ENCODE results near the gene NUBPL.

The NUBPL gene, protein sequence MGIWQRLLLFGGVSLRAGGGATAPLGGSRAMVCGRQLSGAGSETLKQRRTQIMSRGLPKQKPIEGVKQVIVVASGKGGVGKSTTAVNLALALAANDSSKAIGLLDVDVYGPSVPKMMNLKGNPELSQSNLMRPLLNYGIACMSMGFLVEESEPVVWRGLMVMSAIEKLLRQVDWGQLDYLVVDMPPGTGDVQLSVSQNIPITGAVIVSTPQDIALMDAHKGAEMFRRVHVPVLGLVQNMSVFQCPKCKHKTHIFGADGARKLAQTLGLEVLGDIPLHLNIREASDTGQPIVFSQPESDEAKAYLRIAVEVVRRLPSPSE

DNA sequence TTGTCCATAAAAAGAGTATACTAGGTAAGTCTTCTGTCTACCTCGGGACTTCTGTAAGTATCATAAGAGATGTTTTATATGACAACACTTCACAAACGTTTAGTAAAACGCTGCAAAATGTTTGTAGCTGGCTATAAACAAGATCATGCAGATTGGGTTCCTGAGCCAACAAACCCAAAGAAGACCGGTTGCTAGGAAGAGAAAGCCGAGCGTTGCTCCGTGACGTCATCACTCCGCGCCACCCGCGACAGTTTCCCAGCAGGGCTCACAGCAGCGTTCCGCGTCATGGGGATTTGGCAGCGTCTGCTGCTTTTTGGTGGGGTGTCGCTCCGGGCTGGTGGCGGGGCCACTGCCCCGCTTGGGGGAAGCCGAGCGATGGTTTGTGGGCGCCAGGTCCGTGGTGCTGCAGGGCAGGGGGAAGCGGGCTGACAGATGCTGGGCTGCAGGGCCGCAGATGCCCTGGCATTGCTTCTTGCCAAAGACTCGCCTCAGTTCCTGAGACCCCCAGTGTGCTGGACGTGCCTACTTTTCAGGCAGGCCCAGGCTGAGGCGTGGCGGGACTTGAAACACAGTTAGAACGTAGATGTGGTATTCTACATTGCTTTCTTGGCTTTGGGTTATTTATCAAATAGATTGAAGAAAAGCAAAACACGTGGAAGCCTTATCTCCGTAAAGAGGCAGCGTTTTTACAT is at the start of gene NUBPL:
NUBPL (plus strand) TSS at position 250 of the 692 bp plus-strand sequence; CDS start at position 286, 36 bp downstream.
- peak; percentile 93 to 96 for ATAC-seq

DNA sequence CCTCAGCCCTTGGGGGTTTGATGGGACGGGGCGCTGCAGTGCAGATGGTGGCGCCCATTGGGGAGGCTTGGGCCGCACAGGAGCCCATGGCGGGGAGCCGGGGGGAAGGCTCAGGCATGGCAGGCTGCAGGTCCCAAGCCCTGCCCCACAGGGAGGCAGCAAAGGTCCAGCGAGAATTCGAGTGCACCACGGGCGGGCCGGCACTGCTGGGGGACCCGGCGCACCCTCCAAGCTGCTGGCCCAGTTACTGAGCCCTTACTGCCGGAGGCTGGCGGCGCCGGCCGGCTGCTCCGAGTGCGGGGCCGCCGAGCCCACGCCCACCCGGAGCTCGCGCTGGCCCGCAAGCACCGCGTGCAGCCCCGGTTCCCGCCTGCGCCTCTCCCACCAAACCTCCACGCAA is 34.1 kb upstream of the NUBPL start:
- no peak for ATAC-seq

DNA sequence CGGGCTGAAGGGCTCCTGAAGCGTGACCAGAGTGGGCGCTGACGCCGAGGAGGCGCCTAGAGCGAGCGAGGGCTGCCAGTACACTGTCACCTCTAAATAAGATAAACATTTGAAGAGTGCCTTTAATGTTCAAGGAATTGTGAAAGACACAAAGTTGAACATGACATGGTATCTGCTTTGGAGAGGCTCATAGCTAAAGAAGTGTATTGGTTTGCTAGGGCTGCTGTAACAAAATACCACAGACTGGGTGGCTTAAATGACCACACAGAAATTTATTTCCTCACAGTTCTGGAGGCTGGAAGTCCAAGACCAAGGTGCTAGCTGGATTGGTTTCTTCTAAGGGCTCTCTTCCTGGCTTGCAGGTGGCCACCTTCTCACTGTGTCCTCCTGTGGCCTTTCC is 33.7 kb upstream of the NUBPL start:
- ATAC-seq, result no peak

DNA sequence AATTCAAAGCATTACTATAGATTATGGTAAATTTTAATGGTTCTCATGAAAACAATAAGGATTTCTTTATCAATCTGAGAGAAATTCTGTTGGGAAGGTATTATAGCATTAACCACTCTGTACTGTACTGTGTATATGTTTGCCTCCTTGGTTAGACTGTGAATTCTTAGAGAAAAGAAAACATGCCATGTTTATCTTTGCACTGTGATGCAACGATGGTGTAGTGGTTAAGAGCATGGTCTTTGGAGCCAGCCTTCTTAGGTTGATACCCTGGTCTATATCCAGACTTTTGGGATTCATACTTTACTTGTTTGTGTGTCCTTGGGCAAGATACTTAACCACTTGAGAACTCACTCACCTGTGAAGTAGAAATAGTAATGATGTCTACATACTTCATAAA is 32.2 kb upstream of the NUBPL start:
- ATAC-seq, result no peak

DNA sequence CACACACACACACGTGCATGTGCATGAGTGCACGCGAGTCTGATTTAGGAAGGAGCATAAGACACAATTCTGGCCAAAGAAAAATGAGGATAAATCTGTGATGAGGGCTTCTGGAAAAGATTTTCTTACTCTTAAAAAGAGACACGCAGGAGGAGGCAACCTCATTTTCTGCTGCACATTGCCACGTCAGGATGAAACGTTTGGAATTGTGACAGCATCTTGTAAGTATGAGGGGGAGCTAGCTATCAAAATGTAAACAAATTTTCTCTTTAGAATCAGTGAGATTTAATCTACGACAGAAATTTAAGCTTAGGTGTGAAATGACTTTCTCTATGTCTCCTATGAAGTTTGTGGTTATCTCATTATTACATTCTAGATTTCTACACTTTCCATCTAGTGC is 31.1 kb upstream of the NUBPL start:
- no peak for ATAC-seq

DNA sequence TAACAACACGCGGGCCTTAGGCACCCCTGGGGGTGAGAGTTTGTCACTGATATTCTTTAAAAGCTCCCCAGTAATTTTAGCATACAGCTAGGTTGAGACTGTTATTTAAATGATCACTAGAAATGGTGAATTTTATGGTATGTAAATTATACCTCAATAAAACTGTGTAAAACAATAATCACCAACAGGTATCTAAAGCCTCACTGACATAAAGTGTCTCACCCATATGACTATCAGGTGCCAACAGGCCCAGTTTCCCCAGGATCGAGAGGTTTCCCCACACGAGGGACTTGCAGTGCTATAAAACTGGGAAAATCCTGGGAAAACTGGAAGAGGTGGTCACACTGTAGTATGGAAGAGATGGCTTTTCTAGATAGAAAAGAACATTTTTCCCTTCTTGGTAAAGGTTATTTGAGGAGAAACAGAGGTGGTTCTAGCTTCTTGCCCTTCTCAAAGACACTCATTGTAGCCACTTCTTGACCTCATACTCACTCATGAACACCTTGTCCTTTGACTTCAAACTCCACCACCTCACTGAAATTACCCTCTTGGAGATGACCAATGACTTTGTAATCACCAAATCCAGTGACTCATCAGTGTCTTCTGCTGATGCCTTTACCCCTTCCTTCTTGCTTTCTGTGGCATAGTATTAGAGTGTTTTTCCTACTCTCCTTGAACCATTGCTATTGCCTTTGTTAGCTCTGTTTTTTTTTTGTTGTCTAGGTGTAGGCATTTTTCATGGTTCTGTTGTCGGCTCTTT is 24.8 kb upstream of the NUBPL start:
- ATAC-seq, result no peak

DNA sequence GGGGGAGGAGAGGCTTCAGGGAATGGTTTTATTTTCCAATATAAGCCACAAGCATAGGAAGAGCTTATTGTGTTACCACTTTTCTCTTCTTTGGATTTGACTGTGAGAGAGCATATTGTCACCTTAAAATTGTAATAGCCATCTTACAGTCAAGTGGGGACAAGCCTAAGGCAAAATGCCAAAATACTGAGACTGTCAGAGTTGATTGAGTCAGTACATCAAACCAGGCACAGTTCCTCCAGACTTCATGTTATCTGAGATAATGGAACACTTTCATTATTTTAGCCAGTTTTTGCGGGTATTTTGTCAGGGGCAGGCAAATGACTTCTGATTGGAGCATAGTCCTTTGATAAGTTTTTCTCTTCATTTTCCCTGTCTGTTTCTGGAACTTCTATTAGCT is 19.5 kb upstream of the NUBPL start:
- ATAC-seq, result no peak

DNA sequence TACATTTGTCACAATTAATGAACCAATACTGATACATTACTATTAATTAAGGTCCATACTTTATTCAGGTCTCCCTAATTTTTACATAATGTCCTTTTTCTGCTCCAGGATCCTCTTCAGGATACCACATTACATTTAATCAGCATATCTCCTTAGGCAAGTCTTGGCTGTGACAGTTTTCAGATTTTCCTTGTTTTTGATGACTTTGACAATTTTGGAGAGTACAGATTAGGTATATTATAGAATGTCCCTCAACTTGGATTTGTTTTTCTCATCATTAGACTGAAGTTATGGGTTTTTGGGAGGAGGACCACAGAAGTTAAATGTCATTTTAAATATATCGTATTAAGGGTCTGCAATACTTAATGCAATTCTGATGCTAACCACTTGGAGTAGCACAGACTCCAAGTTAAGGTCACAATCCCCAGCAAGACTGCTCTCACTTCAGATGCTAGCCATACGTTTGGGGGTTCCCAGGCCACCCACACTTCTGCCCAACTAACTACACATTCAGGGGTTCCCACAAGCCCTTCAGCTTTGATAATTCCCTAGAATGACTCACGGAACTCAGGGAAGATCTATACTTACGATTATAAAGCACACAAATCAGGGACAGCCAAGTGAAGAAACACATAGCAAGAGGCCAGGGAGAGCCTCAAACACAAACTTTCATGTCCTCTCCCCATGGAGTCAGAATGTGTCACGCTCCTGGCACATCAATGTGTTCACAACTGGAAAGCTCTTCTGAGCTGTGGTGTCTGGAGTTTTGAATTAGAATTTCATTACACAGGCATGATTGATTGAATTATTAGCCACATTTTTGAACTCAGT is 17.0 kb upstream of the NUBPL start:
- no peak for ATAC-seq

DNA sequence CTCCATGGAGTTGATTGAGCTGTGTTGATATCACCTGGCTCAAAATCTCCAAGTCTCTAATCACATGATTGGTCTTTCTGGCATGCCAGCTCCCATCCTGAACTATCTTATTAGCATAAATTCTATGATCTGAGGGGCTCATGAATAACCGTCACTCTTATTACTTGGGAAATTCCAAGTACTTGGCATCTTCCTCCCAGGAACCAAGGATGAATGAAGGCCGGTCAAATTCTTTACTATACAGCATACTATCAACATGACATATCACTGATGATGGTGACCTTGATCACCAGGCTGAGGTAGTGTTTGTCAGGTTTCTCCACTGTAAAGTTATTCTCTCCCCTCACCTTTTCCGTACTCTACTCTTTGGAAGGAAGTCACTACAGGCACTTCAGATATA is 16.4 kb upstream of the NUBPL start:
- no peak for ATAC-seq

DNA sequence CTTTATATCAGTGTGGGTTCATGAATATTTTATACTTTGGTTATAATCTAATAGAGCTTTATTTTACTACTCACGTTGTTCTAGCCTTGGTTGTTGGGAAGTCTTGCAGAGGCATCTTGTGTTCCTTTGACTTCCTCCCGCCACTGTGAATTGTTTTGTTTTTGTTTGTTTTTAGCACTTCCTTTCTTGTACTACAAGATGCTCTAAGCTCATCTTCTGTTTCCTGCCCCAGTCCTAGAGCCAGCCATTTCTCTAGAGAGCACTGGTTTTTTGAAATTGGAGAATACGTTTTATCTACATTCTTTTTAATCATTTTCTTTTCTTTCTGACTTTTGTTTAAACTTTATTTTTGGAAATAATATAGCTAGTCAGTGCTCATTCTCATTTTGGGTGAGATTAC is 15.9 kb upstream of the NUBPL start:
- no peak for ATAC-seq

DNA sequence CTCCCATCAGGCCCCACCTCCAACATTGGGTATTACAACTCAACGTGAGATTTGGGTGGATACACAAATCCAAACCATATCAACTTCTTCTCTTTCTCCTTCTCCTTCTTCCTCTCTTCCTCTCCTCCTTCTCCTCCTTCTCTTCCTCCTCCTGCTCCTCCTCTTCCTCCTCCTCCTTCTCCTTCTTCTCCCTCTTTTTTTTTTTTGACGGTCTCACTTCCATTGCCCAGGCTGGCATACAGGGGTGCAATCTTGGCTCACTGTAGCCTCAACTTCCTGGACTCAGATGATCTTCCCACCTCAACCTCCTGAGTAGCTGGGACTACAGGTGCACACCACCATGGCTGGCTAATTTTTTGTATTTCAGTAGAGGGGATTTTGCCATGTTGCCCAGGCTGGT is 11.4 kb upstream of the NUBPL start:
- no peak for ATAC-seq

DNA sequence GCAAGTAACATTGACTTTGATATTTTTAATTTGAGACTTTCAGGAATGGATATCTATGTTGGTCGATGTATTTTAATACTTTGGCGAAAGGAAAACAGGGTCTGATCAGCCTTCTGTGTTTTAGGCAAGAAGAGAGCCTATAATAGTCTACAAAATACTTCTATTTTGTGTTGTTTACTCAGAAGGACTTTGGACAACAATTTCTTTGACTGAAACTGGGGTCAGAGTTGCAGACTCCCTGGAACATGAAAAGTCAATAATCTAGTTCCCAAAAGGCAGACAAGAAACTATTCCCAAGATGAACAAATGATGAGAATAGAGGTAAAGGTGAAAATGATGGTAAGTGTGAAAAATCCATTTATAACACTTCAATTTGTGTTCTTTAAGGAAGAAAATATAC is 10.6 kb upstream of the NUBPL start:
- no peak for ATAC-seq

DNA sequence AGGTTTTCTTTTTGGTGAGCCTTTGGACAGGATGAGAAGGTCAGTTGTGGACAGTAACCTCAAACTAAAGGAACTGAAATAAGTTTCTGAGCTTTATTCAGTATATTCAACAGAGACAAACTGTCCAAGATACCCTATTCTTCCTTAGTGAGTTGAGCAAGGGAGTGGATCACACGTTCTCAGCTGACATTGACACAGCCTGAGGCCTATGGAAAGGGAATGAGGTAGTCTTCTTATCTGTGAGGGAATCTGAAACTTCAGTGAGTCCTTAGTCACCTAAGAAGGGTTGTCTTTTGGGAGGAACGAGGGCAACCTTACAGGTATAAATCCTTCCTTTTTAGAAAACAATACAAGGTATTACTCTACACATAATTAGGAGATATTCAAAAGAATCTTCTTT is 5.0 kb upstream of the NUBPL start:
- ATAC-seq, result no peak

DNA sequence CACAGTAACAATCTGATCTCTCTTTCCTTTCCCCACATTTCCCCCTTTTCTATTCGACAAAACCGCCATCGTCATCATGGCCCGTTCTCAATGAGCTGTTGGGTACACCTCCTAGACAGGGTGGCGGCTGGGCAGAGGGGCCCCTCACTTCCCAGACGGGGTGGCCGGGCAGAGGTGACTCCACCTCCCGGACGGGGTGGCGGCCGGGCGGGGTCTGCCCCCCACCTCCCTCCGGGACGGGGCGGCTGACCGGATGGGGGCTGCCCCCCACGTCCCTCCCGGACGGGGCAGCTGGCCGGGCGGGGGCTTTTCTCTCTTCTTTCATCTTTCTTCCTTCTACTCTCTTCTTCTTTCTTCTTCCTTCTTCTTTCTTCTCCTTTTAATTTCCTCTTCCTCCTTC is 1.3 kb upstream of the NUBPL start:
- ATAC-seq, result no peak

DNA sequence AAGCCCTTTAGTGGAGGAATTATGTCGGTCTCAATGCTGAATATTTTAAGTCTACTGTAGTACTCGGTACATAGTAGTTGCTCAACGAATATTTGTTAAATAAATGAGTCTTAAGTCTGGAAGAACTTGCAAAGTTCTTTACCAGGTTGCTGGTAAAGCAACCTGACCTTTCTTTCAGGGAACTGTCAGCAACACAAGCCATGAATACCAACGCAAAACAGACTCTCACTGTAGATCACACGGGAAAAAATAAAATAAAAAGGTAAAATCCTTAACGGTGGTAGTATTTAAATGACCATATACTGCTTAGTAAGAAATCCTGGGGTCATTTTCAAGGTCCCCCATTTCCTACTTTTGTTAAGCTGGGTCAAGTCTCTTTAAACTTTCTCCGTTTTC is 447 bp upstream of the NUBPL start:
- no peak for ATAC-seq

DNA sequence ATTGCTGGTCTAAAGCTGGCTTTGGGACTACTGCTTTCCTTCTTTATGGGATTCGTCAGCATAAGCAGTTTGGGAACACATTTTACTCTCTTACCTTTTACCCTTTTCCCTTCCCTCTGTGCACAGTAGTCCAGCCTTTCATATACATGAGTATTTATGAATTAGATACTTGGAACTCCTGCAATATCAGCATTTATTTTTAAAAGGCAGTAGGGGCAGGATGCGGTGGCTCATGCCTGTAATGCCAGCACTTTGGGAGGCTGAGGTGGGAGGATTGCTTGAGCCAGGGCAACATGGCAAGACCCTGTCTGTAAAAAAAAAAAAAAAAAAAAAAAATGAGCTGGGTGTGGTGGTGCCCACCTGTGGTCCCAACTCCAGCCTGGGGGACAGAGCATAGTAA is 3.0 kb downstream of the NUBPL start:
- ATAC-seq, result no peak

DNA sequence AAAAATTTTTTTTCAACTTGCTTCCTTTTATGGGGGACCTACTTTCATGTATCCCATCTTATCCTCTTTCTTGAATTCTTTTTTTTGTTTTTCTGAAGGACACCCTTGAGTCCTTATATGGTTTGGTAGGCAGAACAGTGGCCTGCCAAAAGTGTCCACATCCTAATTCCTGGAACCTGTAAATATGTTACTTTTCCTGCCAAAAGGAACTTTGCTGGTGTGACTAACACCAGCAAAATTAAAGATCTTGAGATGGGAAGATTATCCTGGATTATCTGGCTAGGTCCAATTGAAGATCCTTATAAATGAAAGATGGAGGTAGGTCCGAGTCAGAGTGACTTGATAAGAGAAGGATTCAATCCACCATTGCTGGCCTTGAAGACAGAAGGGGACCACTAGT is 5.3 kb downstream of the NUBPL start:
- no peak for ATAC-seq

DNA sequence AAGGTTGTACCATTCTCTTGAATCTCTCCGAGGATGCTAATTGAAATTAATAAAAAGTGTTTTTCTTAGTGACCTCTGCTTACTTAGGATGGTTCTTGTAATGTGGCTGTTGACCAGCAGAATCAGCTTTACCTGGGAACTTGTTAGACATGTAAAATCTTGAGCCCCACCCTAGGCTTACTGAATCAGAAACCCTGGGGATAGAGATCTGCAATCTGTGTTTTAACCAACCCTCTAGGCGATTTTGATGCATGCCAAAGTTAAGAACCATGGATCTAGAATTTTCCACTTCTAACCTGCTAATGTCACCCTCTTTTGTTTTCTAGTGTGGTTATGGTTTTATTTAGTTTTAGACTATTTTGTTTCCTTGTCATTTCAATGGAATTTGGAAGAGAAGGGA is 6.5 kb downstream of the NUBPL start:
- no peak for ATAC-seq

DNA sequence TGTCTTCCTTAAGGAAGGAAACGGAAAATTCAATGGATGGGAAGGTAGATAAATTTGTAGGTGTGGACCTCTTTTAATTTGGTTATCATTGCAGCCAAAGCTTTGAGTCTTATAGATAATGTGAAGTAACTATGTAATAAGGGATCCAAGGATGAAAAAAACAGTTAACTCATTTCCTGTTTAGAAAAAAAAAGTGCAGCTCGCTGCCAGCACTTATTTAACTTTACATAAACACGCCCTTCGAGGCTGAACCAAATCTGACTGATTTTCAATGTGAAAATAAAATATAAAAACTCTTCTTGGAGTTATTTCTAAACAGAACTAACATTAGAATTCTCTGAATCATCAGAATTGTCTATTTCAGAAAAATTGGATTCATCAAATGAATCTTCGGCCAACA is 7.0 kb downstream of the NUBPL start:
- no peak for ATAC-seq

DNA sequence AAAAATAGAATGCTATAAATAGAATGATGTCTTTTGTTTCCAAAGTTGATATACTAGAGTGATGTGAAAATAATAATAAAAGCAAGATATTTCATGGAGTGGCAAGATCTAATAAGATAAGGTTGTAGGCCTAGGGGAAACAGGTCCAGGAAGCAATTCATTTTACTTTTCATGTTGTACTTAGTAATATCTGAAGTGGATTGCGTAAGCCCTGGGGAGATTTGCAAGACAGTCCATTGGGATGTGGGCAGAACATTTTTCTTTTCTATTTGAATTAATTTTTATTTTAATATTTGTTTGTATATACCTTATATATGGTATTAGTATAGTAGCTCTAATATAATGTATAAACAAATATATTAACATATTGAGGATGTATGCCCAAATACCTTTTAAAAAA is 7.5 kb downstream of the NUBPL start:
- ATAC-seq, result no peak

DNA sequence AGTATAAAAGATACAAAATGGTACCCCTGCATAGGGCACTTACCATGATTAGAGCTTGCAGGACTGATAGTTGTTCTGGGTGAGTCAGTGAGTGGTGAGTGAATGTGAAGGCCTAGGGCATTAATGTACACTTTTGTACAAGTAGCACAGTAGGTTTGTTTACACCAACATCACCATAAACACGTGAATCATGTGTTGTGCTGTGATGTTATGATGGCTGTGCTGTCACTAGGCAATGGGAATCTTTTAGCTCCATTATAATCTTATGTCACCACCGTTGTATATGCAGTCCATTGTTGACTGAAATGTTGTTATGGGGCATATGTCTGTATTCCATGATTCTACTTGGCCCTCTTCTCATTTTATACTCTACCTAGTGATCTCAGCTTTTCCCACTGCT is 11.8 kb downstream of the NUBPL start:
- no peak for ATAC-seq

DNA sequence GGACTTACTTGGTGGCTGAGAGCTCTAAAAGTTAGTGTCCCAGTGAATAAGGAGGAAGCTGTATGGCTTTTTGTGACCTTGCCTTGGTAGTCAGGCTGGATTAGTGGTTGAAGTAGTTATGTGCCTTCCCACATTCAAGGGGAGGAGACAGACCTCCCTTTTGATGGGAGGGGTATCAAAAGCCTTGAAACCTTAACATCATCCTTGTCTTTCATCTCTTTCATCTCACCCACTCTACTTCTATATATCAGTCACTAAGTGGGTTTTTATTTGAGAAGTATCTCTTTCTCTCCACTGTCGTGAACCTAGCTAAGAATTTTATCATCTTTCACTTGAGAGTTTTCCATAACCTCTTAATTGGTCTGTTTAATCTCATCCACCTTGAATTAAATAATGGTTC is 15.7 kb downstream of the NUBPL start:
- no peak for ATAC-seq

DNA sequence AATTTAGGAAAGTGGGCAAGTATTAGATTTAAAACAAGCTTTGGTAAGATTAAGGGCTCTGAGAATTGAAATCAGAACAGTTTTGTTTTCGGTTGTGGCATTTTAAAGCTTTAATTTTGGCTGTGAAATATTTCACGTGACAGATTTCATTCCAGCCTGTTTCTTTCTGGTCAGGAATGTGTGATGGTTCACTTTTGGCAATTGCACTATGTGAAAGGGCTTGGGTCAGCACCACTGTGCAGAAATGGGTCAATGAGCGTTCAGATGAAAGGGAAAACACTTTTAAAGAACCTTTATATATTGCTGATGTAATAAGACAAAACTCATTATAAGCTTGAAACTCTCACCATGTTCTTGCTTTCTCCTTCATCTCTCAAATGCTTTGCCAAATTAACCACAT is 17.1 kb downstream of the NUBPL start:
- ATAC-seq, result no peak

Measured in activated CD4-positive, CD25-positive, alpha-beta regulatory T cell treated with anti-CD3 and anti-CD28 coated beads, Interleukin-2, amount 50 U/mL, for 24 hours (primary cell).